ENCODE measurements around the gene ARL14.

The ARL14 gene

GRCh38 chr3:160675566-160676124 is 1.3 kb upstream of the ARL14 start:
- CTCF ChIA-PET, result interaction anchor here (1.0 kb wide), 1 partner anchor 10 kb away, joined by 3 read pairs; no protein-coding TSS in a partner anchor
- Histone ChIP-seq H3K27me3 (replicated peaks in 2 of 5; ENCODE audit: control insufficient read depth in 4 of 5, insufficient read depth in 5 of 5, low read length in 4 of 5) (no peaks in the 10 kb centered on the region), H3K27ac (ENCODE audit: insufficient read depth in 1 of 2, low read depth in 1 of 2, low read length in 2 of 2, poor library complexity in 1 of 2, severe bottlenecking in 2 of 2) (no peak overlapping the region), H3K9me3 (ENCODE audit: control extremely low read depth in 1 of 5, control insufficient read depth in 4 of 5, insufficient read depth in 2 of 5, low read depth in 1 of 5, low read length in 4 of 5) (no peaks in the 10 kb centered on the region), H3K36me3 (ENCODE audit: control insufficient read depth in 4 of 4, insufficient read depth in 4 of 4, low read length in 3 of 4) (no peaks in the 10 kb centered on the region), H3K4me3 (ENCODE audit: control insufficient read depth in 1 of 7, extremely low read depth in 1 of 7, insufficient read depth in 4 of 7, low read depth in 2 of 7, low read length in 6 of 7) (no peak overlapping the region), H3K4me1 (ENCODE audit: control extremely low read depth in 1 of 4, control insufficient read depth in 4 of 4, insufficient read depth in 4 of 4, low read length in 3 of 4) (no peaks in the 10 kb centered on the region)
- no peak for DNase-seq
- POLR2A ChIA-PET, result no interaction called here

DNA sequence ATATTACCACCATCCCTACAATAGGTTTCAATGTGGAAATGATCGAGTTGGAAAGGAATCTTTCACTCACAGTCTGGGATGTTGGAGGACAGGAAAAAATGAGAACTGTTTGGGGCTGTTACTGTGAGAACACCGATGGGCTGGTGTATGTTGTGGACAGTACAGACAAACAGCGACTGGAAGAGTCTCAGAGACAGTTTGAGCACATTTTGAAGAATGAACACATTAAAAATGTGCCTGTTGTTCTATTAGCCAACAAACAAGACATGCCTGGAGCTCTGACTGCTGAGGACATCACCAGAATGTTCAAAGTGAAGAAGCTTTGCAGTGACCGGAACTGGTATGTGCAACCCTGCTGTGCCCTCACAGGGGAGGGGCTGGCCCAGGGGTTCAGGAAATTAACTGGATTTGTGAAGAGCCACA is 510 bp downstream of the ARL14 start:
- H3K4me3 ChIP-seq (ENCODE audit: control insufficient read depth in 1 of 7, extremely low read depth in 1 of 7, insufficient read depth in 4 of 7, low read depth in 2 of 7, low read length in 6 of 7), result no peak overlapping the region
- DNase-seq, result no peak
- ChIA-PET CTCF (interaction anchor here (1.0 to 2.7 kb wide), 2 partner anchors 10 to 13 kb away, joined by 3 to 15 read pairs; no protein-coding TSS in a partner anchor), POLR2A (no interaction called here)
- 96% methylated on average over 3 of the region's 4 CpGs for WGBS (ENCODE audit: insufficient coverage)
- H3K27ac ChIP-seq (ENCODE audit: insufficient read depth in 1 of 2, low read depth in 1 of 2, low read length in 2 of 2, poor library complexity in 1 of 2, severe bottlenecking in 2 of 2), result no peak overlapping the region
- no peaks in the 10 kb centered on the region for H3K9me3 ChIP-seq (ENCODE audit: control extremely low read depth in 1 of 5, control insufficient read depth in 4 of 5, insufficient read depth in 2 of 5, low read depth in 1 of 5, low read length in 4 of 5)
- H3K4me1 ChIP-seq (ENCODE audit: control extremely low read depth in 1 of 4, control insufficient read depth in 4 of 4, insufficient read depth in 4 of 4, low read length in 3 of 4), result no peaks in the 10 kb centered on the region
- H3K27me3 ChIP-seq (replicated peaks in 2 of 5; ENCODE audit: control insufficient read depth in 4 of 5, insufficient read depth in 5 of 5, low read length in 4 of 5), result no peaks in the 10 kb centered on the region
- H3K36me3 ChIP-seq (ENCODE audit: control insufficient read depth in 4 of 4, insufficient read depth in 4 of 4, low read length in 3 of 4), result no peaks in the 10 kb centered on the region

DNA sequence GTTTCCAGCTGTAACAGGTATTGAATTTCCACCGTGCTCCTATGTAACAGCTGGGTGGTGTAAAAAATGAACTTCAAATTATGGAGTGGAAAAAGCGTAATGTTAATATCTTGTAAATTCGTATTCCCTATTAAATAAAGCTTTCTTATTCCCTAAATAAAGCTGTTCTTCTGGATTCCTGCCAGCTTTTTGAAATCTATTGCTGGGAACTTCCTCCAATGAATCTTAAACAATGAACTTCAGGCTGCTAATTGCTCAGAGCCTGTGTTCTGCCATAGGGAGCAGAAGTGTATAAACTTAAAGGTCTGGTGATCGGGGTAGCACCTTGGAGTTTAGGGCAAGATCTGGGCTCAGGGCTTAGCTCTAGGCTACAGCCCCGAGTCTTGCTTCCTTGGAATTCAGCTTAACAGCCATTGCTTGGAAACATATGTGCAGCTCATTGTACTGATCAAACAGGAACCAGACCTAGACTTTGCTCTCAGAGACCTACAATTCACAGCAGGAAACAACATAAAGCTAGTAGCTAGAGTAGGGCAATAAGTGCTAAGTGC is 1.4 kb downstream of the ARL14 start:
- no peaks in the 10 kb centered on the region for H3K4me1 ChIP-seq (ENCODE audit: control extremely low read depth in 1 of 4, control insufficient read depth in 4 of 4, insufficient read depth in 4 of 4, low read length in 3 of 4)
- H3K36me3 ChIP-seq (ENCODE audit: control insufficient read depth in 4 of 4, insufficient read depth in 4 of 4, low read length in 3 of 4), result no peaks in the 10 kb centered on the region
- H3K27ac ChIP-seq (ENCODE audit: insufficient read depth in 1 of 2, low read depth in 1 of 2, low read length in 2 of 2, poor library complexity in 1 of 2, severe bottlenecking in 2 of 2), result no peak overlapping the region
- CTCF ChIA-PET, result interaction anchor here (0.9 to 2.7 kb wide), 3 partner anchors 9 to 17 kb away, joined by 3 to 15 read pairs (median 3); no protein-coding TSS in a partner anchor
- no peak overlapping the region for H3K4me3 ChIP-seq (ENCODE audit: control insufficient read depth in 1 of 7, extremely low read depth in 1 of 7, insufficient read depth in 4 of 7, low read depth in 2 of 7, low read length in 6 of 7)
- POLR2A ChIA-PET, result no interaction called here
- no peaks in the 10 kb centered on the region for H3K9me3 ChIP-seq (ENCODE audit: control extremely low read depth in 1 of 5, control insufficient read depth in 4 of 5, insufficient read depth in 2 of 5, low read depth in 1 of 5, low read length in 4 of 5)
- H3K27me3 ChIP-seq (replicated peaks in 2 of 5; ENCODE audit: control insufficient read depth in 4 of 5, insufficient read depth in 5 of 5, low read length in 4 of 5), result no peaks in the 10 kb centered on the region
- no peak for DNase-seq
- 67% methylated on average over 2 of the region's 5 CpGs for WGBS (ENCODE audit: insufficient coverage)

- Histone ChIP-seq H3K36me3 (ENCODE audit: control insufficient read depth in 4 of 4, insufficient read depth in 4 of 4, low read length in 3 of 4) (no peaks in the 10 kb centered on the region), H3K4me1 (ENCODE audit: control extremely low read depth in 1 of 4, control insufficient read depth in 4 of 4, insufficient read depth in 4 of 4, low read length in 3 of 4) (no peaks in the 10 kb centered on the region), H3K27me3 (replicated peaks in 2 of 5; ENCODE audit: control insufficient read depth in 4 of 5, insufficient read depth in 5 of 5, low read length in 4 of 5) (no peaks in the 10 kb centered on the region), H3K9me3 (ENCODE audit: control extremely low read depth in 1 of 5, control insufficient read depth in 4 of 5, insufficient read depth in 2 of 5, low read depth in 1 of 5, low read length in 4 of 5) (no peaks in the 10 kb centered on the region), H3K27ac (ENCODE audit: insufficient read depth in 1 of 2, low read depth in 1 of 2, low read length in 2 of 2, poor library complexity in 1 of 2, severe bottlenecking in 2 of 2) (no peak overlapping the region), H3K4me3 (ENCODE audit: control insufficient read depth in 1 of 7, extremely low read depth in 1 of 7, insufficient read depth in 4 of 7, low read depth in 2 of 7, low read length in 6 of 7) (no peak overlapping the region)
- CTCF ChIA-PET, result no interaction called here
- peak in 2 of 3 donors; percentile 21 to 28 for DNase-seq
- POLR2A ChIA-PET, result no interaction called here
- WGBS (ENCODE audit: insufficient coverage), result 80% methylated on average over 1 of the region's 2 CpGs
These were observed 7.4 kb downstream of the ARL14 start for GRCh38 chr3:160684368-160684740.

DNA sequence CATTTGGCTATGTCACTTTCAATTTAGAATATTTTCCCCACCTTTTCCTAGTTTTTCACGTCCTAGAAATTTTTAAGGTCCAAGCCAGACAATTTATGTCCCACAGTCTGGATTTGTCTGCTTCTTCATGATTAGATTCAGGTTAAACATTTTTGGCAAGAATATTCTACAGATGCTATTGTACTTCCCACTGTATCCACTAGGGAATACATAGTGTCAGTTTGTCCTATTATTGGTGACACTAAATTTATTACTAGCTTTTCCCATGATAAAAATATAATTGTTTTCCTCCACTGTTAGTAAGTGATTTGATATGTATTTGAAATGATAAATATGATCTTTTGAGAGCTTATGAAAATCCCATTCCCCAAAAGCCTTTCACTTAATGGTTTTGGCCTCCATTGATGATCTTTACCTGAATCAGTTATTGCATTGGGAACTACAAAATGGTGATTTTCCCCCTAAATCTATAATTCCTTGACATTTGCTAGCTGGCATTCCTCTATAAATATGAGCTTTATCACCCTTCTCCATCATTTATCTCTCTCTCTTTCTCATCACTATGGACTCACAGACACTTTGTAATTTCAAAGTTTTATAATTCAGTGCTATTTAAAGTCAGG is 8.3 kb downstream of the ARL14 start:
- ChIA-PET CTCF (interaction anchor here (0.9 kb wide), 1 partner anchor 737 kb away, joined by 3 read pairs; no protein-coding TSS in a partner anchor), POLR2A (no interaction called here)
- DNase-seq, result peak in 2 of 3 donors; percentile 12 to 21
- Histone ChIP-seq H3K36me3 (ENCODE audit: control insufficient read depth in 4 of 4, insufficient read depth in 4 of 4, low read length in 3 of 4) (no peaks in the 10 kb centered on the region), H3K4me3 (ENCODE audit: control insufficient read depth in 1 of 7, extremely low read depth in 1 of 7, insufficient read depth in 4 of 7, low read depth in 2 of 7, low read length in 6 of 7) (no peak overlapping the region), H3K27me3 (replicated peaks in 2 of 5; ENCODE audit: control insufficient read depth in 4 of 5, insufficient read depth in 5 of 5, low read length in 4 of 5) (no peaks in the 10 kb centered on the region), H3K4me1 (ENCODE audit: control extremely low read depth in 1 of 4, control insufficient read depth in 4 of 4, insufficient read depth in 4 of 4, low read length in 3 of 4) (no peaks in the 10 kb centered on the region), H3K9me3 (ENCODE audit: control extremely low read depth in 1 of 5, control insufficient read depth in 4 of 5, insufficient read depth in 2 of 5, low read depth in 1 of 5, low read length in 4 of 5) (no peaks in the 10 kb centered on the region), H3K27ac (ENCODE audit: insufficient read depth in 1 of 2, low read depth in 1 of 2, low read length in 2 of 2, poor library complexity in 1 of 2, severe bottlenecking in 2 of 2) (no peak overlapping the region)
- 100% methylated on average over 1 of the region's 1 CpG for WGBS (ENCODE audit: insufficient coverage)

GRCh38 chr3:160686955-160687535 is 10.1 kb downstream of the ARL14 start:
- Histone ChIP-seq H3K4me3 (ENCODE audit: control insufficient read depth in 1 of 7, extremely low read depth in 1 of 7, insufficient read depth in 4 of 7, low read depth in 2 of 7, low read length in 6 of 7) (no peak overlapping the region), H3K4me1 (ENCODE audit: control extremely low read depth in 1 of 4, control insufficient read depth in 4 of 4, insufficient read depth in 4 of 4, low read length in 3 of 4) (no peaks in the 10 kb centered on the region), H3K27me3 (replicated peaks in 2 of 5; ENCODE audit: control insufficient read depth in 4 of 5, insufficient read depth in 5 of 5, low read length in 4 of 5) (no peaks in the 10 kb centered on the region), H3K9me3 (ENCODE audit: control extremely low read depth in 1 of 5, control insufficient read depth in 4 of 5, insufficient read depth in 2 of 5, low read depth in 1 of 5, low read length in 4 of 5) (no peaks in the 10 kb centered on the region), H3K27ac (ENCODE audit: insufficient read depth in 1 of 2, low read depth in 1 of 2, low read length in 2 of 2, poor library complexity in 1 of 2, severe bottlenecking in 2 of 2) (no peak overlapping the region), H3K36me3 (ENCODE audit: control insufficient read depth in 4 of 4, insufficient read depth in 4 of 4, low read length in 3 of 4) (no peaks in the 10 kb centered on the region)
- WGBS (ENCODE audit: insufficient coverage), result 100% methylated on average over 2 of the region's 6 CpGs
- POLR2A ChIA-PET, result no interaction called here
- peak in 2 of 3 donors; percentile 20 to 27 for DNase-seq
- CTCF ChIA-PET, result interaction anchor here (1.0 to 2.8 kb wide), 6 partner anchors 9 to 260 kb away, joined by 3 to 15 read pairs (median 4); partner anchors contain the start of gene ARL14

- Histone ChIP-seq H3K27me3 (replicated peaks in 2 of 5; ENCODE audit: control insufficient read depth in 4 of 5, insufficient read depth in 5 of 5, low read length in 4 of 5) (no peaks in the 10 kb centered on the region), H3K4me1 (ENCODE audit: control extremely low read depth in 1 of 4, control insufficient read depth in 4 of 4, insufficient read depth in 4 of 4, low read length in 3 of 4) (no peaks in the 10 kb centered on the region), H3K27ac (ENCODE audit: insufficient read depth in 1 of 2, low read depth in 1 of 2, low read length in 2 of 2, poor library complexity in 1 of 2, severe bottlenecking in 2 of 2) (no peak overlapping the region), H3K9me3 (ENCODE audit: control extremely low read depth in 1 of 5, control insufficient read depth in 4 of 5, insufficient read depth in 2 of 5, low read depth in 1 of 5, low read length in 4 of 5) (no peaks in the 10 kb centered on the region), H3K36me3 (ENCODE audit: control insufficient read depth in 4 of 4, insufficient read depth in 4 of 4, low read length in 3 of 4) (no peaks in the 10 kb centered on the region), H3K4me3 (ENCODE audit: control insufficient read depth in 1 of 7, extremely low read depth in 1 of 7, insufficient read depth in 4 of 7, low read depth in 2 of 7, low read length in 6 of 7) (no peak overlapping the region)
- POLR2A ChIA-PET, result interaction anchor here (0.6 kb wide), 2 partner anchors 44 to 1031 kb away, joined by 3 to 5 read pairs; no protein-coding TSS in a partner anchor
- no peak for DNase-seq
- CTCF ChIA-PET, result interaction anchor here (1.0 kb wide), 1 partner anchor 13 kb away, joined by 3 read pairs; no protein-coding TSS in a partner anchor
- no CpG with 5 or more reads among the region's 1 CpG for WGBS (ENCODE audit: insufficient coverage)
These were observed 14.2 kb downstream of the ARL14 start for GRCh38 chr3:160691151-160691550.

All from common myeloid progenitor, CD34-positive (primary cell).